ENCODE results near the gene RAD51B.

GRCh38 chr14:68530443-68530842 lies 710.9 kb downstream of the RAD51B start:
- no peak for TF ChIP-seq CTCF (IDR thresholded peaks at IDR 0.05)
- TF ChIP-seq POLR2AphosphoS5 (IDR thresholded peaks at IDR 0.05; ENCODE audit: low read depth, low read length) = no peak
- TF ChIP-seq TCF7L2 (IDR thresholded peaks at IDR 0.05; ENCODE audit: low read depth, low read length) = no peak
